K562 (cell line): ENCODE results near the gene PEPD. TPM values are rescaled to one million over a fixed set of nuclear protein-coding genes. Genes with fewer than 3 reads are reported as not detected.

ENCODE experiments used
- ATAC-seq: fragments of 200-7000 bp; cut with Tn5 transposase; 3 replicates; pipeline ENCODE4 v1.9.1; 2020; ENCODE audit warnings: moderate library complexity
- BruUV-seq: library from RNA; stranded (reverse); fragments of 400-500 nt; replicated peaks from 2 replicates; lab custom pipeline; 2021; lab: Mats Ljungman, UMichigan
- CTCF ChIA-PET: fragments of 300-600 bp; formaldehyde crosslinking; extraction: SDS; loops from one replicate; lab custom pipeline; 2021; ENCODE audit warnings: low intra/inter-chr PET ratio; lab: Yijun Ruan, JAX
- POLR2A ChIA-PET: fragments of 300-600, 350-650 bp; sonication (Branson Sonifier 250); formaldehyde crosslinking; extraction: SDS; loops from one replicate; lab custom pipeline; 2021; ENCODE audit warnings: antibody characterized with exemption, inconsistent platforms; lab: Yijun Ruan, JAX
- DNase-seq, 4 experiments: peaks; one replicate each; pipeline versions ENCODE4 v3.0.0 to v3.0.0-alpha.2; 2011 to 2018; ENCODE audit warnings: low spot score in 3 of 4, mixed read lengths in 3 of 4; ENCODE audit errors: extremely low read depth in 1 of 4
- FAIRE-seq: peaks from 2 replicates; lab custom pipeline; 2011; peaks lifted over from hg19 to GRCh38; lab: Jason Lieb, UNC
- H2AFZ ChIP-seq: 2 replicates; pipeline ENCODE4 v1.6.0; 2011; ENCODE audit warnings: low read depth, low read length, control low read depth, inconsistent platforms
- H3K27ac ChIP-seq: fragments of 200-600 bp; 3 replicates; pipeline ENCODE4 v1.8.0; 2011; ENCODE audit warnings: low read depth, mild to moderate bottlenecking, control low read depth, inconsistent platforms, low read length, moderate library complexity, mixed read lengths; ENCODE audit errors: extremely low read depth
- H3K27me3 ChIP-seq, 2 experiments: fragments of 300-600 bp in 1 of 2; 2 replicates in 1 of 2; 3 replicates in 1 of 2; pipeline versions ENCODE4 v1.6.0 to v1.8.0; 2011; ENCODE audit warnings: inconsistent platforms in 2 of 2, low read length in 2 of 2, mild to moderate bottlenecking in 1 of 2, mixed read lengths in 1 of 2, moderate library complexity in 1 of 2; ENCODE audit not compliant: control insufficient read depth in 2 of 2, insufficient read depth in 2 of 2
- H3K36me3 ChIP-seq: fragments of 300-600 bp; 3 replicates; pipeline ENCODE4 v1.8.0; 2011; ENCODE audit warnings: mild to moderate bottlenecking, low read length, inconsistent platforms; ENCODE audit not compliant: control insufficient read depth, insufficient read depth
- H3K4me1 ChIP-seq, 2 experiments: fragments of 200-600 bp in 1 of 2; replicated peaks in 1 of 2; 2 replicates in 1 of 2; 3 replicates in 1 of 2; pipeline versions ENCODE4 v1.5.1 to v1.8.0; 2011; ENCODE audit warnings: inconsistent platforms in 2 of 2, low read length in 2 of 2, mild to moderate bottlenecking in 1 of 2, mixed read lengths in 1 of 2, moderate library complexity in 1 of 2; ENCODE audit not compliant: control insufficient read depth in 2 of 2, insufficient read depth in 2 of 2
- H3K4me2 ChIP-seq: 2 replicates; pipeline ENCODE4 v1.6.1; 2011; ENCODE audit warnings: low read length, control low read depth, inconsistent platforms, mixed read lengths; ENCODE audit not compliant: insufficient read depth
- H3K4me3 ChIP-seq: fragments of 200-600 bp; sonication (generic), shearing (Covaris generic); 2 replicates; pipeline ENCODE4 v1.5.1; 2016; ENCODE audit warnings: control low read depth, inconsistent platforms
- H3K79me2 ChIP-seq: fragments of 200-600 bp; 3 replicates; pipeline ENCODE4 v1.8.0; 2011; ENCODE audit warnings: low read length, inconsistent platforms; ENCODE audit not compliant: control insufficient read depth, insufficient read depth
- H3K9ac ChIP-seq, 2 experiments: 2 replicates each; pipeline versions ENCODE4 v1.6.0 to v1.6.1; 2011; ENCODE audit warnings: low read depth in 2 of 2, low read length in 2 of 2, control low read depth in 1 of 2, inconsistent platforms in 1 of 2, mild to moderate bottlenecking in 1 of 2, mixed read lengths in 1 of 2; ENCODE audit not compliant: insufficient read depth in 1 of 2
- H3K9me1 ChIP-seq: one replicate; pipeline ENCODE4 v1.6.0; 2011; ENCODE audit warnings: inconsistent platforms, mild to moderate bottlenecking, low read length, moderate library complexity; ENCODE audit not compliant: control insufficient read depth, insufficient read depth
- H3K9me3 ChIP-seq: replicated peaks from 2 replicates; pipeline ENCODE4 v1.5.1; 2011; ENCODE audit warnings: low read depth, low read length, inconsistent platforms; ENCODE audit not compliant: control insufficient read depth, insufficient read depth
- H4K20me1 ChIP-seq: replicated peaks from 2 replicates; pipeline ENCODE4 v1.6.1; 2011; ENCODE audit warnings: low read length, inconsistent platforms, mixed read lengths; ENCODE audit not compliant: control insufficient read depth, insufficient read depth
- FOS ChIP-seq: IDR thresholded peaks from 3 replicates; pipeline ENCODE4 v1.6.1; 2011; ENCODE audit not compliant: insufficient read length; ENCODE audit errors: extremely low read depth
- MAFK ChIP-seq: IDR thresholded peaks from 2 replicates; pipeline ENCODE4 v1.6.1; 2011; ENCODE audit warnings: low read length, improper control_type of control experiment
- MAX ChIP-seq: sonication (generic); formaldehyde crosslinking; IDR thresholded peaks from 2 replicates; pipeline ENCODE4 v1.9.0; 2022; ENCODE audit warnings: mild to moderate bottlenecking, missing genetic modification reagents
- MCM2 ChIP-seq: fragments of 450-650 bp; IDR thresholded peaks from 2 replicates; pipeline ENCODE4 v1.6.1; 2017; ENCODE audit warnings: low read depth, mild to moderate bottlenecking
- TEAD4 ChIP-seq, 2 experiments: sonication (generic) in 1 of 2; formaldehyde crosslinking in 1 of 2; IDR thresholded peaks; 2 replicates each; pipeline versions ENCODE4 v1.6.1 to v1.8.0; 2012 to 2022; ENCODE audit warnings: borderline replicate concordance in 1 of 2, inconsistent platforms in 1 of 2, low read length in 1 of 2, mild to moderate bottlenecking in 1 of 2, missing genetic modification reagents in 1 of 2
- ZBTB33 ChIP-seq: sonication (generic); formaldehyde crosslinking; IDR thresholded peaks from 2 replicates; pipeline ENCODE4 v1.8.1; 2023; ENCODE audit warnings: mild to moderate bottlenecking, missing genetic modification reagents
- WGBS: fragments of 100-300 bp; shearing (Covaris generic); methylation state at CpG from one replicate; pipeline ENCODE4 v1.1.6; 2016; ENCODE audit warnings: low coverage, mixed read lengths; ENCODE audit not compliant: insufficient coverage; ENCODE audit errors: missing lambda C conversion rate; 5-methylcytosine and 5-hydroxymethylcytosine counted together
- in situ Hi-C: fragments of 300-500 bp; cut with MboI; formaldehyde crosslinking; loops from 4 replicates; pipeline ENCODE4 v1.15.0; 2018; ENCODE audit warnings: inconsistent platforms, mixed read lengths
- intact Hi-C: fragments of 100-400 bp; cut with micrococcal nuclease; formaldehyde crosslinking; loops from 2 replicates; pipeline ENCODE4 v1.14.2; 2022
- polyA plus RNA-seq, 8 experiments: library from polyadenylated mRNA; depleted of rRNA in 4 of 8; stranded (reverse) in 5 of 8; unstranded in 3 of 8; fragments of >200 nt; fragmentation: Nextera tagmentation in 2 of 8; fragmentation: Illumina TruSeq in 1 of 8; extraction: Ambion mirVana in 2 of 8; extraction: Trizol in 1 of 8; gene quantifications; 2 replicates each; pipeline versions ENCODE4 v1.2.1 to v1.2.3, GENCODE V29; 2011 to 2014; ENCODE audit warnings: inconsistent platforms in 1 of 8, missing spikeins in 1 of 8
- total RNA-seq, 7 experiments: library from RNA; depleted of rRNA in 6 of 7; stranded (reverse); fragments of >200 nt in 6 of 7; fragmentation: Illumina TruSeq in 2 of 7; extraction: Trizol in 2 of 7; gene quantifications; 2 replicates each; pipeline versions ENCODE4 v1.2.1 to v1.2.3, GENCODE V29; 2011 to 2021; ENCODE audit warnings: low replicate concordance in 1 of 7
- TF ChIP-seq, protein P1 (sequence below): fragments of 250-450 bp; sonication (Bioruptor Pico); IDR thresholded peaks from 2 replicates; pipeline ENCODE4 v1.5.0; 2021; ENCODE audit warnings: mild to moderate bottlenecking, borderline replicate concordance

PEPD gene
- total and polyA plus RNA-seq, 9 of the 15 experiments (the other 6 are each of a cell fraction or from before 2014, with no cell fraction given), result 1.3 to 19.2 (median 16.0) TPM

DNA sequence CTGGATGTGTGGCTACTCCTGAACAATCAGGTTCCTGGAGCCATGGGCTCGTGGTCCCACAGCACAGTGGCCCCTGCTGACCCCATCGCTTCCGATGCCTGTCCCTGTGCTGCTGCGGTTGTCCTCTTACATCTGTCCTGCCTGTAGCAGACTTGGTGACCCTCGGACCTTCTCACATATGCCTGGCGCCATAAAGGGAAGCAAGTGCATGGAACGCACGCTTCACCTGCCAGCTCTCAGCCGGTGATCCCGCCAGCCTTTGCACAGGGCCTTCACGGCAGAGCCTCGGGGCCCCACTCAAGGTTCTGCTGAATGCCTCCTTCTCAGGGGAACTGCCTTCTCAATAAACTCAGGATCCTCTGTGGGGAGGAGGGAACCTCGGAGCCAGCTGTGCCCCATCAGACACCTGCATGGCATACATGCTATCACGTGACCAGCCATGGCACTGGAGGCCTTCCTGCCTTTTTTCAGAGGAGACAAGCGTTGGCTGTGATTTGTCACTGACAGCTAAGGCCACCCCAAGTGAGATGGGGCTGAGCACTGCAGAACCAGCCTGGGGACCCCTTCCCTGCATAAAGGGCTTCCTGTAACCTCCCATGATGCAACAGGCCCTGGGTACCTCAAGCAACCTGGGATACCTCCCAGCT, 24.3 kb downstream of the PEPD start (continued):
- TF ChIP-seq, protein P1, sequence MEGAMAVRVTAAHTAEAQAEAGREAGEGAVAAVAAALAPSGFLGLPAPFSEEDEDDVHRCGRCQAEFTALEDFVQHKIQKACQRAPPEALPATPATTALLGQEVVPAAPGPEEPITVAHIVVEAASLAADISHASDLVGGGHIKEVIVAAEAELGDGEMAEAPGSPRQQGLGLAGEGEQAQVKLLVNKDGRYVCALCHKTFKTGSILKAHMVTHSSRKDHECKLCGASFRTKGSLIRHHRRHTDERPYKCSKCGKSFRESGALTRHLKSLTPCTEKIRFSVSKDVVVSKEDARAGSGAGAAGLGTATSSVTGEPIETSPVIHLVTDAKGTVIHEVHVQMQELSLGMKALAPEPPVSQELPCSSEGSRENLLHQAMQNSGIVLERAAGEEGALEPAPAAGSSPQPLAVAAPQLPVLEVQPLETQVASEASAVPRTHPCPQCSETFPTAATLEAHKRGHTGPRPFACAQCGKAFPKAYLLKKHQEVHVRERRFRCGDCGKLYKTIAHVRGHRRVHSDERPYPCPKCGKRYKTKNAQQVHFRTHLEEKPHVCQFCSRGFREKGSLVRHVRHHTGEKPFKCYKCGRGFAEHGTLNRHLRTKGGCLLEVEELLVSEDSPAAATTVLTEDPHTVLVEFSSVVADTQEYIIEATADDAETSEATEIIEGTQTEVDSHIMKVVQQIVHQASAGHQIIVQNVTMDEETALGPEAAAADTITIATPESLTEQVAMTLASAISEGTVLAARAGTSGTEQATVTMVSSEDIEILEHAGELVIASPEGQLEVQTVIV (CRISPR knock-in tag), result no peak
- TF ChIP-seq, all 486 proteins: peak for 0

GRCh38 chr19:33496038-33496895, 25.3 kb downstream of the PEPD start:
- TF ChIP-seq MCM2 (no peak), MAX (CRISPR knock-in tag) (no peak), TEAD4 (IDR thresholded peaks at IDR 0.05; ENCODE audit: low read length) (no peak), TEAD4 (CRISPR knock-in tag; IDR thresholded peaks at IDR 0.05; ENCODE audit: borderline replicate concordance) (no peak), MAFK (no peak), FOS (no peak), ZBTB33 (CRISPR knock-in tag) (no peak)
- in situ Hi-C loops, result no loop called here
- Histone ChIP-seq H3K4me1 (no peaks in the 10 kb centered on the region), H2AFZ (no peak overlapping the region), H3K27ac (no peak overlapping the region), H3K4me3 (no peak overlapping the region), H3K27me3 (no peaks in the 10 kb centered on the region; a peak in 1 of 5 replicates), H3K4me2 (no peak overlapping the region), H3K9me3 (no peaks in the 10 kb centered on the region), H3K9ac (no peak overlapping the region), H3K36me3 (no peaks in the 10 kb centered on the region), H4K20me1 (peaks cover 7% of the 10 kb centered on the region; the same call in 1 of the 2 replicates), H3K9me1 (no peaks in the 10 kb centered on the region), H3K79me2 (no peaks in the 10 kb centered on the region)
- FAIRE-seq (no peak), DNase-seq (no peak), ATAC-seq (no peak)
- 19% methylated on average over 23 of the region's 29 CpGs for WGBS
- intact Hi-C loops, result no loop called here
- POLR2A ChIA-PET, result interaction anchor here (0.9 kb wide), 1 partner anchor 9 kb away, joined by 5 read pairs; no protein-coding TSS in a partner anchor
- no TSS peak for BruUV-seq
- CTCF ChIA-PET, result no interaction called here
